Urothelium cell line (cell line): ENCODE measurements around the gene ZNF22.

Experiments
- DNase-seq: peaks from one replicate; pipeline ENCODE4 v3.0.0; 2011; ENCODE audit warnings: low spot score, mixed read lengths
- FAIRE-seq: peaks from 2 replicates; lab custom pipeline; 2011; peaks lifted over from hg19 to GRCh38; lab: Jason Lieb, UNC

Gene ZNF22

DNA sequence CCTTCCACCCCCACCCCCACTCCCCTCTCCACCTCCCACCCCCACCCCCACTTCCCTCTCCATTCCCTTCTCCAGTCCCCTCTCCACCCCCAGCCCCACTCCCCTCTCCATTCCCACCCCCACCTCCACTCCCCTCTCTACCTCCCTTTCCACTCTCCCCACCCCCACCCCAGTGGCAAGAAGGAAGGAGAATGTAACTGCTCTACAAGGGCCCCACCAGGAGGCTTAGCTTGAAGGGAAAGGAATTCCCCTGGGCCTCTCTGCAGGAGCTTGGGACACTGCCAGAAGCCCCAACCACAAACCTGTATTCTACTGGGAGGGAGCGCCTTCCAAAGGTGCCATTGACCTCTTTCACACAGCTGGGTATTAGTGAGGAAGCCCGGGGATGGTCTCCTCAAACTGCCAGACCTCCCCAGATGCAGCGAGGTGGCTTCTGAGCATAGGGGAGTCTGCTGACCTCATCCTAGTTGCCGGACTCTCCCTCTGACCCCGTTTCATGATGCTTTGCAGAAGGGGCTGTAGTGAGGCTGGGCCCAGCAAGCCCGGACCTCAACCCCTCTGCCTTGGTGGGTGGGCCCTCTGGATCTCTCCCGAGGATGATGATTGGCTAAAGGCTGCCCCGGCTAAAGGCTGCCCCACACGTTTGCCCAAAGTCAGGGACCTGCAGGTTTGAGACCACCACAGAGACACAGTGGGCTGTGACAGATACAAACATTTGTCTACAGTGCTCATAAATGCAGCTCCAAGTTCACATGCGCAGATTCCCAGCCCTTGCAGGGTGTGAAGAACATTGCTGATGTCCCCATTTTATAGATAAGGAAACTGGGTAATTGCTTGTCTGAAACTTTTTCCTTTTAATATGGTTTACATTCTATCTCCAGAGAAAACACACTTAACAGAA lies 25.0 kb upstream of the ZNF22 start:
- FAIRE-seq (no peak), DNase-seq (peak; percentile 82)

DNA sequence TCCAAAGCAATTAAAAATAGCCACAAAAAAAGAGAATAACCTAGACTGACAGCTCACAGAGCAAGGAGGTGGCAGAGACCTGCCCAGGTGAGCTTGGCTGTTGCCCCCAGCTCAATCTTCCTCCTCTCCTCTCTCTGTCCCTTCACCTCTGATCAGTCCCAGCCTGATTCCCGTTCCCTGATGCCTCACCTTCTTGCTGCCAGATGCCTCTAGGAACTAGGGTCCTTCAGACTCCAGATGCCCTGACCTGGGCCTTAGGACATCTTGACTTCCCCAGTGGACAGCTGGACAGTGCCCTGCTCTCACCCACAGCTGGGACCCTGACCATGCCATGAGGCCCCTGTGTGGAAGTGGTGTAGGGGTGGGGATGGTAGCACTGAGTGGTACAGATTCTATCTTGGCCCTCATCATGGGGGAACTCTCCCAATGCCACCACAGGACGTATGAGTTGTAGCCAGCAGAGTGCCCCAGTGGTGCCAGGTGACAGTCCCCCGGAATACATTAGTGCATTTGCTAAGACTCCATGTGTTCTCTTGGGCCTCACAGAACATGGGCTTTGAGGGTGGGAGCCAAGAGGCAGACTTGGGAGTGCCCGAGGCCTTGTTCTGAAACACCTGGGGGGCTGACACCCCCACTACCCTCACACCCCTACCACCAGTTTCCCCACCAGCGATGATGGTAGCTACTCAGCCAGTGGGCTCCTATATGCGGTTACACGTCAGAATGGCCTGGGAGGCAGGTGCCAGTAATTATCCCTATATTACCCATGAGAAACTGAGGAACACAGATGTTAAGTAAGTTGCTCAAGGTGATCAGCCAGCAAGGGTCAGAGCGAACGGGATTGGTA lies 24.1 kb upstream of the ZNF22 start:
- DNase-seq (no peak), FAIRE-seq (peak; percentile 23)

DNA sequence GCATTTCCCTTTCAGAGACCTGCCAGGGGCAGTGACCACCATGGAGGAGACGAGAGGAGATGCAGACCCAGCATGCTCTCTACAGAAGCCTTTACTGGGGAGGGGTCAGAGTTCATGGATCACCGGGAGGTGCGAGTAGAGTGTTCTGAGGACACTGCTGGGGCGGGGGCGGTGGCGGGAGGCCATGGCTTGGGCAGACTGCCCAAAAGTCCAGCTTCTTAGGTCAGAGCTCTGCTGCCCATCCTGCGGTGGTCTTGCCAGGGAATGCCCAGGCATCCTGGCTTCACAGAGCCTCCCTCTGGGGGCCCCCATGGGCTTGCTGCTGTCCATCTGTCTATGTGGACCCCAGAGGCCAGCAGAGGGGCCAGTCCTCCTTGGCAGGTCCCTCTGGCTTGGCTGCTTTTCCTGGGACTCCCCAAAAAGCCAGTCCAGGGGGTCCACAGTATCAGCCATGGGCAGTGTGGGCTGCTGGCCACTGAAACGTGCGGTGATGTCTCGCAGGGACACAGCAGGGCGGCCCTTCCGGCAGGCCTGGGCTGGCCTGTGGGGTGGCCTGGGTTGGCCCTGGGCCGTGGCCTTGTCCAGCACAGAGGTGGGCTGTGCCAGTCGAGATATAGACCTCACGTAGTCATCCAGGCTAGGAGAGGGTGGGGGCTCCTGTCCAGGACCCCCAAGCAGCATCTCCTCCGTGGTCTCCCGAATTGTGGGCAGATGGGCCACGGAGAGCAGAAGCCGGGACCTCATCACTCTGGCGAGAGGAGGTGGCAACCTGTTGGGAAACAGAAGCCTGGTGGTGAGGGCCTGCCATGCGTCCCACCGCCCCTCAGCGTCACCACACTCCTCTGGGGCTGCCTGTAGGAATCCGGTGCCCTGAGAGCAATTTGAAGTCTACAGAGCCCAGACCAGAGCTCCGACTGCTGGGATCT lies 23.2 kb upstream of the ZNF22 start:
- DNase-seq, result no peak

DNA sequence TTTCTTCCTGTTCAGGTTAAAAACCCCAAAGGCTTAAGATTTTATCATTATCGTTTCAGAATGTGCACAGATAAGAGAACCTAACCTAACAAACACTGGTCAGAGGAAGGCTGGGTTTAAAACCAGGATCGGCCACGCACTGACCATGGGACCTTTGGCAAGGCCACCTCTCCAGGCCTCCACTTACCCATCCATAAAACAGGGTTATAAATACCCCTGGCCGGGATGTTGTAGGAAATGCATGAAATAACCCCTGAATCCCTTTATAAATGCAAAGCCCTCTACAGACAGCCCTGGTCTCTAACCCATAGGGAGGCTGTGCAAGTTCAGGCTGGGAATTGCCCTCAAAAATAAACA lies 22.5 kb upstream of the ZNF22 start:
- DNase-seq (no peak), FAIRE-seq (no peak)

More for the DNA sequence above, 23.2 kb upstream of the ZNF22 start:
- FAIRE-seq, result no peak

DNA sequence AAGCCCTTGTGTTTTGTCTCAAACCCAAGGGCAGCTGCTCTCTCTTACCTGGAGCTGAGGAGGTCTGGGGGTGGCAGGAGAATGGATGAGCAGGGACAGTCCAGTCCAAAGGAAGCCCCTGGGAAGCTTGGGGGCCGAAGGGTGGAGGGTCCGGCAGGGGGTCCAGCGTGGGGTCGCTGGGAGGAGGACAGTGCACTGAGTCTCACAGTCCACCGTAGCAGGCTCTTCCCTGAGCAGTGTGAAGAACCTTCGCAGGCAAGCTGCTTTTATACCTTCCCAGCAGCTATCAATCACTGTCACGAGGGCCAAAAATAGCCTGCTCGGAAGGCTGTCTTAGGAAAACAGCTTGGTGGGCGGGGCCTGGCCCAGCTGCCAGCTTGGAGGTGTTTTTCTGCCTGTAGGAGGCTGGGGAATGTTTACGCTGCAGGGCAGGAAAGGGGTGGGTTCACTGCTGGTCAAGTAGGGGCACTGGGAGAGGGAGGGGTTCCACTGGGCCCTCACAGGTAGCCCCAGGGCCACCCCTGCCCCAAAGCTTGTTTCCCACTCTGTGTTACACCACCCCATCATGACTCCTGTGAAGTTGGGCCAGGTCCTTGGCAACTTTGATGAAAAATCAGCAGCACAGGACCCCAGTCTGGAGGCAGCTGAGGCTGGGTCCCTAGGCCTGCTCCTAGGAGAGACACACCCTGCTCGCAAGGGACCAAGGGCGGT lies 22.0 kb upstream of the ZNF22 start, which contains the start of gene DEPP1:
Gene DEPP1, minus strand, starts transcription at position 240 of the 711 bp plus-strand sequence. CDS start 779 bp downstream, outside the sequence.
- peak; percentile 92 for DNase-seq
- FAIRE-seq, result peak; percentile 35

DNA sequence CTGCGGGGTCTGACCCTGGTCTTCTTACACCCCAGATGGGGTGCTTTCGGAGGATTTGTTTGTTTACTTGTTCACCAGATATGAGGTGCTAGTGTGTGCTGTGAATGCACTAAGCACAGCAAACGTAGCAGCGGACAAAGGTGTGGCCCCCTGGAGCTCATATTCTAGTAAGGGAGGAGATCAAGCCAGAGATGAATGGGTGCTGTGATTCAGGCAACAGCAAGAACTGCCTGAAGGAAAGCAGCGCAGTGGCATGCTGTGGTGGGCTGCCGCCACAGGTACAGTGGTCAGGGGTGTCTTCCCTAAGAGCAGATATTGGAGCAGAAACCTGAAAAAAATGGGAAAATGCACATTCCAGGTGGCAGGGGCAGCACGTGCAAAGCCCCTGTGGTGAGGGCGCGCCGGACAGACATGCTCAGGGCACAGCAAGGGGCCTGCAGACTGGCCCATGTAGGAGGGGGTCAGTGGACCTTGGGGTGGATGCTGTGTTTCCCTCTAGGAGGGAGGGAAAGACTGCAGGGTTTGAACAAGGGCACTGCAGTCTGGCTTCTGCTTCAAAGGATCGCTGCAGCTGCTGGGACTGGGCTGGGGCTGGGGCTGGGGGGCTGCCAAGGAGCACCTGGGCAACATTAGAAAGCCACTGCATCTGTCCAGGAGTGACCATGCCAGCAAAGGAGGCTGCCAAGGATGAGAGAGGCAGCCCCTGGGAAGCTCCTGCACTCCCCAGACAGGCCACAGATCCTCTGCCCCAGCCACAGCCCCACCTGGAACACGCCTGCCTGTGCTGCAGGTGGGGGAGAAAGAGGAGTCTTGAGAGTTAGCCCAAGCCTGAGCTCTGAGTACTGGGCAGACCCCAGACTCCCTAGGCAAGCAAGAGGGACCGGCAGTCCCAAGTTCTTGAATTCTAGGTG lies 21.2 kb upstream of the ZNF22 start:
- no peak for FAIRE-seq
- DNase-seq, result no peak

DNA sequence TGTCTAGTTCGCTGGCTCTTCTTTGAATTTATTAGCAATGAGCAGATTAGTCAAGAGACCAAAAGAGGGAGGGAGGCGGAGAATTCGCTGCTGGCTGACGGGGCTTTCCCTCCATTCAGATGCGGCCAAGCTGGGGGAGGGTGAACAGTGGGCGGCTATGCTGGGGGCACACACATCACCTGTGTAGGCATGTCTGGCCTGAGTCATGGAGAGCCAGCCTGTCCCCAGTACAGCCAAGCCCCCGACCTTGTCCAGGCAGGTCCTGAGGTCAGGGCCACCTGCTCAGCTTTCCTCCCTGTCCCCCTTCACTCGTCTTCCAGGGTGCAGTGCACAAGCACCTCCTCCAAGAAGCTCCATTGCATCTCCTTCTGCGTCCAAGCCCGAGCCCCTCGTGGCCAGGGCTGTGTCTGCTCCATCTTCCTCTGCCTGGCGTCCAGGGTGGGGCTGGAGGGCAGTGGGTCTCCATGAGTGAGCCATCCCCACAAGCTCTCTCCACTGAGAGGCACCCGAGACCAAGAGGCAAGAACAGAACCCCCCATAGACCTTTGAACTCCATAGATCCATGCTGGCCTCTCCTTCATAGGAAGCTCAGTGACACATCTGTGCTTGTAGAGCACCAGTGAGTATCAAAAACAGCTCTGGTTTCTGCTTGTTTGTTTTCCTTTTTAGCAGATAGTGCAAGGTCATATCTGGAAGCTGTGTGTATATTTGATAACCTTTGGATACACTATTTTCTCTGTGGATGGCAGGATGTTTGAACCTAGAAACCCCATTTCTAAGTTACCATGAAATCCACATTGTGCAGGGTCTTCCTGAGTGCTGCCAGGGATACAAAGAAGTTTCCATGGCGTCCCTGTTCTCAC lies 20.2 kb upstream of the ZNF22 start:
- peak; percentile 82 for FAIRE-seq
- no peak for DNase-seq

DNA sequence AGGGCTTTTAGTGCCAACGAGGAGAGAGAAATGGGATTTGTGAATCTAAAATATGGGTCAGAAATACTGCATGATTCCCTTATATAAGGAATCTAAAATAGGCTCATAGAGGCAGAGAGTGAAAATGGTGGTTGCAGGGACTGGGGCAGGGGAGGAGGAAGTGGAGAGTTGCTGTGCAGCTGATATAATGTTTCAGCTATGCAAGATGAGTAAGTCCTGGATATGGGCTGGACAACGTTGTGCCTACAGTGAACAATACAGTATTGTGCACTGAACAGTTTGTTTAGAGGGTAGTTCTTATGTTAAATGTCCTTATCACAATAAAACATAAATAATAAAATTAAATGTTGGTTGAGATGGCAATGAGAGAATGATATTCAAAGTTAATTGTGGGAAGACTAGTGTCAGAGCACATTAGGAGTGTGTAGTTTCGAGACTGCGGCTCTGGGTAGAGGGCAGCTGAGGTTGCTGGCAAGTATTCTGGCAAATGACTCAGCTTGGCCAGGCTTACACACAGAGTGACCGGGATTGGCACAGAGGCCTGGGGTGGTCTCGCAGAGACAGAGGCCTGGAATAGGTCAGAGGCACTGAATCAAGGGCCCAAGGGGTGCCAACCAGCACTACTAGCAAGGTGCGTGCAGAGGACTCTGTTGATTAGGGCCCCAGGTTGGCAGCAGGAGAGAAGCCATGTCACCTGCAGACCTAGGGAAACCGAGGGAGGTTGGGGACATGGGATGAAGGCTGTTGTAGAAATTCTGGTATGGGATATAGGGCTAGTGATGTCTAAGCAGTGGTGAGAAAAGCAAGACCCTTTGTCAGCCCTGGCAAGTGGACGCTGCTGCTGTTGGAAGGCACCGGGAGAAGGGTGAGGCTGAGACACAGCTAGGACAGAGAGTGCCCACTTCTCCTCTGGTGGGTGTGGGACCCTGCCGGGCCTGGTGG lies 19.3 kb upstream of the ZNF22 start:
- DNase-seq, result peak; percentile 88
- FAIRE-seq, result peak; percentile 98

DNA sequence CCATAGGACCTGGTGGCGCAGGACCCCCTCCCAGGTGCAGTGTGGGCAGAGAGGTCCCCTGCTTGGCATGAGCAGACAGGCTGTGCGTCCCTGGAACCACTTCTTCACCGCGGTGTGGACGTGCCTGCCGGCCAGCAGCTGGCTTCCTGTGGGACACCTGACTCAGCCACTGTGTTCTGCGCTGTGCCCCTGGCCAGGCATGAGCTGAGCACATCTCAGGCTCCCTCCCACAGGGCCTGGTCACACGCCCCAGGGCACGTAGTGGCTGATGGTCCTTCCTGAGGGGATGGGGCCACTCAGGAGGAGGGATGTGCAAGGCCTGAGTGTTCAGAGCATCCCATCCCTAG lies 18.6 kb upstream of the ZNF22 start:
- peak; percentile 82 for DNase-seq
- FAIRE-seq, result peak; percentile 95

DNA sequence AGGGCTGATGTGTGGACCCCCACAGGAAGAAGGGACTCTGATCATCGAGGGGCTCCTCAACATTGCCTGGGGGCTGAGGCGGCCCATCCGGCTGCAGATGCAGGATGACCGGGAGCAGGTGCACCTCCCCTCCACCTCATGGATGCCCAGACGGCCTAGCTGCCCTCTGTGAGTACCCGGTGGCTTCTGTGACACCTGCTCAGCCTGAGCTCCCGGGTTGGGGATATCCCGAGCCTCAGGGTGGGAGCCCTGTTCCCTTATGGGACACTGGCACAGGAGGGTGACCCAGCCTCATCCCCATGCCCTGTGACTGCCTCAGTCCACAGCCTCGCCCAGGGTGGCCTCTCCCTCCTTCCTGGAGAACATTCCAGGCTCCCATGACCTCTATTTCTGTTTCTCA lies 18.2 kb upstream of the ZNF22 start:
- FAIRE-seq, result no peak
- DNase-seq, result no peak

DNA sequence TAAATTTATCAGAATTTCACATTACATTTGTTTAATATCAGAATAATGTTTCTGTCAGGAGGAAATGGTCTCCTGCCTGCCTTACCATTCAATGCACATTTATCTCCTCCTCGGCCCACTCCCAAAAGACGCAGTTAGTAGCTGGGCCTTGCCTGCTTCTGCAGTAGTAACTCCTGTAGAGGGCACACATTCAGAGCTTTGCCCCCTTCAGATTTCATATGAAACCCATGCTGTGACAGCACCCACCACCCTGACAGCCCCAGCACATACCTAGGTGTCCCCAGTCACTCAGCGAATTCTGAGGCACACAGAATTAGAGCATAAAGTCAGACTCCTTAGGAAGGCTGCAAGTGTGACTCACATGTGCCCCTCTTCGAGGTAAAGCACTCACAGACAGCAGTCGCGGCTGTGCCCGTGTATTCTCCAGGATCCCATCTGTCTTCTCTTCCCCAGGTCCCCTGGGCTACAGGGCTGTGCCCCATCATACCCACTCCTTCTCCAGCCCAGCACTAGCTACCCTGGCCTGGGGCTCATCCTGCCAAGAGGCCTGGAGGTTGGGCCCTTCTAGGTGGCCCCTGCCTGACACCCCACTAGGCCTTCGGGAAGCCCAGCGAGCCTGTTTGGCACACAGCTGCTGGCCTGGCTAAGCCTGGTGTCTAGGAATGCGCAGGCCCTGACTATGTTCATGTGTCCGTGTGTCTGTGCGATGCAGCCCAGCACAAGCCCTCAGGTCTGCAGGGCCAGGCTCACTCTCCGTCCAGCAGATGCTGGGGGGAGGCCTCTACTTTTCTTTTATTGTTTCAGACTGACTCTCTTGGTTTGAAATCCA lies 17.4 kb upstream of the ZNF22 start:
- DNase-seq (no peak), FAIRE-seq (peak; percentile 23)

DNA sequence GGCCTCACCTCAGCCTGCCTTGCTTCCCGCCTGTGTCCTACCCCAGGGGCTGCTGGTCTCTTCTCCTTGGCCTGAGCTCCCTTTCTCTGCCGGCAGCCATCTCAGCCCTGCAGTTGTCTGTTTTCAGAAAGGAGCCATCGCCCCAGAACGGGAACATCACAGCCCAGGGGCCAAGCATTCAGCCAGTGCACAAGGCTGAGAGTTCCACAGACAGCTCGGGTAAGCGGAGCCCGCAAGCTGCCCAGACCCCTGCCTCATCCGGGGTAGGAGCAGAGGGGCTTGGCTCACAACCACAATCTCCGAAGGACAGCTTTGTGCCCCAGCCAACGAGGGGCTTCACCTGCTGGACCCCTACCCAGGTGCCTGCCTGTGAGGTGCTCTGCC lies 16.8 kb upstream of the ZNF22 start:
- FAIRE-seq (no peak), DNase-seq (no peak)

DNA sequence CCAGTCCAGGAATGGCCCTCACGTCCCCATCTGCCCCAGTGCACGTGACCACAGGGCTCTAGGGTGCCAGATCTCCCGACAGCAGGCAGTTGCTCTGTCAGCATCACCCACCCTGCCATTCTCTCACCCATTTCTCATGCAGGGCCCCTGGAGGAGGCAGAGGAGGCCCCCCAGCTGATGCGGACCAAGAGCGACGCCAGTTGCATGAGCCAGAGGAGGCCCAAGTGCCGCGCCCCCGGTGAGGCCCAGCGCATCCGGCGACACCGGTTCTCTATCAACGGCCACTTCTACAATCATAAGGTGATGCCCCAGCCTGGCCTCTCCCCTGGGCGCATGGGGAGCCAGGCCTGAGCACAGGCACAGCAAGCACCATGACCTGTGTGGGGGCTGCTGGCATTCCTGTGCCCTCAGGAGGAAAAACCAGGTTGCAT lies 16.0 kb upstream of the ZNF22 start:
- DNase-seq (no peak), FAIRE-seq (no peak)

DNA sequence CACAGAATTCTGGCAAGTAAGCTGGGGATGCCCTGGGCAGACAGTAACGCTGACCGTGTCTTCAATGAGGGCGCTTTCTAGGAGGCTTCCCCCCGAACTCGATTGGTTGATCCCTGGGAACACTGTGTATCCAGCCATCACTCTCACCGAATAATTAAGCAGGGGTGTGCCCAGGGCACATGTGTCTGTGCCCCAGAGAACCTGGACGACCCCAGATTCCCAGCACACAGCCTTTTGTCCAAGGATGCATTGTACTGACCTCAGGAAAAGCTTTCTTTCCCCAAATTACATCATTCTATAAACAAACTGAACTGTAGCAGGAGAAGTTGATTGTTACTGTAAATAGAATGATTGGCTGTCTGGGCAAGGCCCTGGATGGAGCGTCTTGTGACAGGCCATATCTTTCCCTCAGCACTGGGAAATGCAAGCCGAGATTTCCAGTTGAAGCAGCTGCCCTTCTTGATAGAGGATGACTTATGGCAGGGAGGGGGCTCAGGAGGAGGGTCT lies 15.5 kb upstream of the ZNF22 start:
- DNase-seq (no peak), FAIRE-seq (no peak)

DNA sequence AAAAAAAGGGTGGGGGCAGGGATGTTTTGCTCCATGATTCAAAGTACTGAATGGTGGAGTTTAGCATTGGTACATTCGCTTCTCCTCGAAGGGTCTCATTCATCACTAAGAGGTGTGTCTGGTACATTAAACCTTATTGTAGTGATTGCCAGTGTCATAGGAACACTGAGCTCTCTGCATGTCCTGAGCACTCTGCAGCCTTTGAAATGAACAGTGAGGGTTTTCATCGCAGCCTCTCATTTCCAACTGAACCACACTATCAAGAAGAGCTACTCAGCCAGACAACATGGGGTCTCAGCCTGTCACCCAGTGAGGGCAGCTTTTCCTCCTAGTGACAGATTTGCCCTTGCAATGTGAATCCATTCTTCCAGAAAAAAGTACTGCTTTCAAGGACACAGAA lies 14.5 kb upstream of the ZNF22 start:
- FAIRE-seq (no peak), DNase-seq (no peak)

DNA sequence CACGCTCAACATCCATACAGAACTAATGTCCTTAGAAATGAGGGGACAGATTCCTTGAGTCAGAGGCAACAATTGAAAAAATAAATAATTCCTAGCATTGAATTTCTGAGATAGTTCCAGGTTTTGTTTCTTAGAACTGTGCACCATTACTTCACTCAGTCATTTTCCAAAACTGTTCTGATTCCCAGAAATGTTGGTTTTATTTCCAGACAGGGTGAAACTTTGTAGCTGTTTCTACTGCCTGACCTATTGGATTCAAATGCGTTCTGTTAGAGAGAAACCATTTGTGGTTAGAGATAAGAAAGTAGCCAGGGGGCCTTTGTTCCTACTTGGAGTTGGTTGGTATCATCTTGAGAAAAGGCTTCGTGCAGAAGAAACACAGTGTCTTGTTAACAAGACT lies 14.1 kb upstream of the ZNF22 start:
- no peak for DNase-seq
- FAIRE-seq, result no peak
